Measurements from ENCODE around the gene ZMIZ1. TPM values are rescaled to one million over a fixed set of nuclear protein-coding genes. Genes with fewer than 3 reads are reported as not detected.

The ZMIZ1 gene
- total RNA-seq, 1 experiment from 2014 or later = 15.4 TPM

GRCh38 chr10:79029478-79030390 is 39.0 kb upstream of the ZMIZ1 start:
- no peak for DNase-seq (ENCODE audit: low read depth)

- no peak for DNase-seq (ENCODE audit: low read depth)
These were observed 38.1 kb upstream of the ZMIZ1 start for GRCh38 chr10:79030705-79031104.

- DNase-seq (ENCODE audit: low read depth) = no peak
These were observed 37.0 kb upstream of the ZMIZ1 start for GRCh38 chr10:79031723-79032122.

GRCh38 chr10:79034271-79034876 is 34.4 kb upstream of the ZMIZ1 start:
- DNase-seq (ENCODE audit: low read depth) = no peak

- DNase-seq (ENCODE audit: low read depth) = peak; percentile 34
These were observed 32.4 kb upstream of the ZMIZ1 start for GRCh38 chr10:79036416-79036815.

GRCh38 chr10:79038104-79038840 is 30.5 kb upstream of the ZMIZ1 start:
- DNase-seq (ENCODE audit: low read depth) = no peak

- peak; percentile 26 for DNase-seq (ENCODE audit: low read depth)
These were observed 29.9 kb upstream of the ZMIZ1 start for GRCh38 chr10:79038841-79039201.

GRCh38 chr10:79042639-79043411 is 25.9 kb upstream of the ZMIZ1 start:
- no peak for DNase-seq (ENCODE audit: low read depth)

GRCh38 chr10:79044036-79044632 is 24.6 kb upstream of the ZMIZ1 start:
- no peak for DNase-seq (ENCODE audit: low read depth)

GRCh38 chr10:79044846-79045245 is 23.9 kb upstream of the ZMIZ1 start:
- no peak for DNase-seq (ENCODE audit: low read depth)

- DNase-seq (ENCODE audit: low read depth) = no peak
These were observed 23.1 kb upstream of the ZMIZ1 start for GRCh38 chr10:79045566-79046175.

- no peak for DNase-seq (ENCODE audit: low read depth)
These were observed 22.4 kb upstream of the ZMIZ1 start for GRCh38 chr10:79046326-79046725.

GRCh38 chr10:79046741-79047583 is 21.8 kb upstream of the ZMIZ1 start:
- no peak for DNase-seq (ENCODE audit: low read depth)

GRCh38 chr10:79047584-79047874 is 21.2 kb upstream of the ZMIZ1 start:
- DNase-seq (ENCODE audit: low read depth) = no peak

- no peak for DNase-seq (ENCODE audit: low read depth)
These were observed 20.7 kb upstream of the ZMIZ1 start for GRCh38 chr10:79047875-79048638.

GRCh38 chr10:79048639-79049550 is 19.9 kb upstream of the ZMIZ1 start:
- DNase-seq (ENCODE audit: low read depth) = no peak

- peak; percentile 32 for DNase-seq (ENCODE audit: low read depth)
These were observed 18.6 kb upstream of the ZMIZ1 start for GRCh38 chr10:79049931-79050895.

Data from RPMI7951 (cell line).